Measurements from ENCODE around the gene CASP10. TPM values are rescaled to one million over a fixed set of nuclear protein-coding genes. Genes with fewer than 3 reads are reported as not detected.

CASP10 gene
- polyA plus RNA-seq, 4 donors, result 11.6 to 21.7 (median 16.4) TPM

Other genes with a start within 250 kb of the CASP10 start
- gene ORC2, start 219.5 kb upstream of the CASP10 start, polyA plus RNA-seq, result 10 to 100 TPM in 3 of 4 donors, 1 to 10 TPM in 1; 8.9 to 25.9 (median 11.4) TPM
- gene HYCC2, start 111.5 kb upstream of the CASP10 start, polyA plus RNA-seq, result 10 to 100 TPM in 1 of 4 donors, 1 to 10 TPM in 3; 3.8 to 10.4 (median 6.9) TPM
- gene NDUFB3, start 111.1 kb upstream of the CASP10 start, polyA plus RNA-seq, result 100 to 1,000 TPM in 3 of 4 donors, 10 to 100 TPM in 1; 81.3 to 174 (median 135) TPM
- 10 to 100 TPM; 26.4 to 68.6 (median 47.1) TPM for gene CFLAR, start 67.0 kb upstream of the CASP10 start, polyA plus RNA-seq
- gene CASP8, start 77.4 kb downstream of the CASP10 start, polyA plus RNA-seq, result 10 to 100 TPM; 14.1 to 43.7 (median 20.3) TPM
- gene FLACC1, start 174.2 kb downstream of the CASP10 start, polyA plus RNA-seq, result 1 to 10 TPM in 1 of 4 donors, under 1 TPM in 2, not detected in 1; 0.60 to 2.9 (median 0.71) TPM

All from small intestine (tissue), 4 donors.